HG03139 (cell line): ENCODE results near the gene PEPD.
A peak's percentile ranks its signal among the peaks of the same experiment; 100 is the strongest.

Experiments
- ATAC-seq: cut with Tn5 transposase; IDR thresholded peaks from one replicate; pipeline ENCODE4 v1.9.1; 2021; ENCODE audit not compliant: unreplicated experiment

PEPD gene

DNA sequence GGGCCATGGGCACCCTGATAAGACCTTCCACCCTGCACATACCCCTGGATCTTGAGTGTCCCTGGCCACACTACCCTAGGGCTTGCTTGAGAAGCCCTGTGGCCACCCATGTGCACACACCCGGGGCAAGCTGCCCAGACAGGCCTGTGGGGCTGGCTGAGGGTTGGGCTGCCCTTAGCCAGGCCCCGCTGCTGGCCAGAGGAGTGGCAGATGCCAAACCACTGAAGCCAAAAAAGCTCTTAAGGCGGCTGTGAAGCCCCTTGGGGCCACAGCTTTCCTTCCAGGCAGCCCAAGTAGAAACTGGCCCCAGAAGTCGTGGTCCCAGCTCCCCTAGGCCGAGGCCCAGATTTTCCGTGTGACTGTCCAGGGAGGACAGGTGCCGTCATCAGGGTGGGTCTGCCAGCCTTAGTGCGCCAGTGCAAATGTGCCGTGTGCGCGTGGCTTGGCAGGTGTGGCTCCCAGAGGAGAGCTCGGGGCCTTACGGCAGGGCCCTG lies 133.3 kb downstream of the PEPD start:
- no peak for ATAC-seq

DNA sequence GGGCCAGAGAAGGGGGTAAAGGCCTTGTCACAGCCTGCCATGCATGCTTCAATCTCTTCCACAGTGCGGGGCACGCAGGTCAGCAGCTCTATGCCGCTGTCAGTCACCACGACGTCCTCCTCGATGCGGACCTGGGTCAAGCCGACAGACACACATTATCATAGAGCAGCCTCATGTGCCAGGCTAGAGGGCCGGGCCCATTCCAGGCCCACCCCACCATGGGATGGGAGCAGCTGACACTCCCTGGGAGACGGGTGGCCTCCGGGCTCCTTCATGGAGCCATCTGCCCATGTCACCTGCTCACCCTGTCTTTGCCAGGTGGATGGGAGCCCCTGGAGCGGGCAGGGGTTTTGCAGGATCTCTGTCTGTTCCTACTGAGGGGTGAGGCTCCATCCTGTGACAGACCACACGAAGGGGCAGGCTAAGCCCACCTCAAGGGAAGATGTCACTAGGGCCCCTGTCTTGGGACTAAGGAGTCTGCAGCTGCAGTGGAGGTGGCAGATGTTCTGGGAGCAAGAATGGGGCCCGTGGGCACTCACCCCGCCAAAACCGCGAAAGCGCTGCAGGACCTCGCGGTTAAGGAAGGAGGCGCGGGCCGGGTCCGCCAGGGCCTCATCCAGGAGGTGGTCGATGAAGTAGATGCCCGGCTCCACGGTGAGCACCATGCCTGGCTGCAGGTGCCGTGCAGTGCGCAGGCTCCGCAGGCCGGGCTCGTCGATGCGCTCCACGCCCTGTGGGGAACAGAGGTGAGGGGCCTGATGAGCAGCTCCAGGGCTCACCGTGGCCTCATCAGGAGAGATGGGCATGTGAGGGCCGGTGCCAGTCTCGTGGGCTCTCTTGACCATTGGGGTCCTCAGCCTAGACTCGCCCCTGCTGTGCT lies 134.0 kb downstream of the PEPD start:
- no peak for ATAC-seq

DNA sequence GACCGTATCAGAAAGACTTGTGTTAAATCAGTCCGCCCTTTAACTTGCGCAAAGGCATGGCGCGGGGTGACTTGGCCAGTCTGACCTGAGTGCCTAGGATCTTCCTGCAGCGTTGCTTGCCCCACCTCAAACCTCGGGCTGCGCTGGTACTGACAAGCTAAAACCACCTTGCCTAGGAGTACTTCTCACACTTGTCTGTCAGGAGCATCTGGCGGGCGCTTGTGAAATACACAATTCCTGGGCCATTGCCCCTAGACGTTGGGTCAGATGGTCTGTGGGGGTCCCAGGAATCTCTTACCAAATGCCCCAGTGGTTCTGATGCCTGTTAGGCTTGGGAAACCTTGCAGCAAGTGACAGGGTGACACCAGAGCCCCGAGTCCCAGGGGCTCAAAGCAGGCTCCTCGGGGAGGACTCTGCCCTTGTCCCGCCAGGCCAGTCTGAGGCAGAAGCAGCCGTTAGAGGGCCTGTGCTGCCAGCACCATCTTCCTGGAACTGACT lies 135.2 kb downstream of the PEPD start:
- ATAC-seq, result no peak

DNA sequence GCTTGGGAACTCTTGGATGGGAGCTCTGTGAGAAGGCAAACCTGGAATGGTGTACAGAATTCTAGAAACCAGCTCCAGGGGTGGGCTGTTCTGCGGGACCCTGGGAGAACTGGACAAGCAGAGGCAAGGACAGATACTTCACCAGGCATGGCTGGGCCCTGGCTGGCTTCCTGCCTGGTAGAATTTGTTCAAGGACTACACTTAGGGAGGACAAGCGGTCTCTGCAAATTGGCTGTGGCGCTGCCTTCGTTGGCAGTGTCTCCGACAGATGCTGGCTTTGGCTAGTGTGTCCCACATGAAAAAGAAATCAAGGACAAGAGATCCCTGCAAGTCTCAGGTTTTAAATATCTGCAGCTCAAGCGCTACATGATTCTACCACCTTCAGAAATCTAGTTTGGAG lies 135.6 kb downstream of the PEPD start:
- no peak for ATAC-seq

DNA sequence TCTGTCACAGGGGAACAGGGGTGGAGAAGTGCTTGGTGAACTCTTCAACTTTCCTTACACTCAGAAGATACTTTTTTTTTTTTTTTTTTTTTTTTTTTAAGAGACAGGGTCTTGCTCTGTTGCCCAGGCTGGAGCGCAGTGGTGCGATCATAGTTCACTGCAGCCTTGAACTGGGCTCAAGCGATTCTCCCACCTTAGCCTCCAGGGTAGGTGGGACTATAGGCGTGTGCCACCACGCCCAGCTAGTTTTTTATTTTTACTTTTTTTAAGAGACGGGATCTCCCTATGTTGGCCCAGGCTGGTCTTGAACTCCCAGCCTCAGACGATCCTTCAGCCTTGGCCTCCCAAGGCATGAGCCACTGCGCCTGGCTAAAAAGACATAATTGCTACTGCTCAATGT lies 136.6 kb downstream of the PEPD start:
- no peak for ATAC-seq

DNA sequence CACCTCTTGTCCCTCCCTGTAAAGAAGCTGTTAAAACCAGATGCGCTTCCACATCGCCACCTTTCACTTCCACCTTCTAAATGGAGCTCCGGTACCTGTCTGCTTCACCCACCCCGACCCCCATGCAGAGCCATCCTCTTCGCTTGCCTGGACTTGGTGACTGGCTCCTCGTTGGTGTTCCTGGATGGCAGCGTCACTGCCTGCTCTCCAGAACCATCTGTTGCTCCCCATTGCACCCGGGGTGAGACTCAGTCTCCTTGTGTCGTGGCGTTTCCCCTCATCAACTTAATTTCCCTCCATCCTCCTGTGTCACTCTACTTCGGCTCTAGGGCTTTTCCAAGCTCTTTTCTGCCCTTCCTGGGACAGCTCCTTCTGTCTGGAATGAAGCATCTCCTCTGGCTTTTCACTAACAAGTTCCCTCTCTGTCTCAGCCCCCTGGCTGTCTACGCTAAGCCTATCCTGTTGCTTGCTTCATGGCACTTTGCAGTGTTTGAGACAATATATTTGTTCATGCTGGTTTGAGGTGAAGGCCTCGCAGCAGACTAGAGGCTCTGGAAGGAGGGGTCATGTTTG lies 137.8 kb downstream of the PEPD start:
- ATAC-seq, result no peak

DNA sequence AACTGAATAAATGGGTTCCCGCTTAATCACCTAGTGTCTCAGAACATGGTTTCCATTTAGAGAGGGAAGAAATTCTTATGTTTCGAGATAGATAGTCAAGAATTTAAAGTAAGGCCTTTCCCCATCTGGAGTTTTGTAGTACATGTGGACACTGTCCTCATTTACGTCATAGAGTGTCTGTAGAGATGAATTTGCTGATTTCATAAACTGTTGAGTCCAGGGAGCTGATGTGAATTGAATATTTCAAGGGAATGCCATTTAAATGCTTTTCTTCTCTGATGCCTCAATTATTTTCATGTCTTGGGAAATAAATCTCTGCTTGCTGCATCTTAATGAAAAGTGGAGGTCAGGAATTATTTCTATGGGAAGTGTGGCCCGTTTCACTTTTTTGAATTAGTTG lies 138.6 kb downstream of the PEPD start:
- no peak for ATAC-seq

DNA sequence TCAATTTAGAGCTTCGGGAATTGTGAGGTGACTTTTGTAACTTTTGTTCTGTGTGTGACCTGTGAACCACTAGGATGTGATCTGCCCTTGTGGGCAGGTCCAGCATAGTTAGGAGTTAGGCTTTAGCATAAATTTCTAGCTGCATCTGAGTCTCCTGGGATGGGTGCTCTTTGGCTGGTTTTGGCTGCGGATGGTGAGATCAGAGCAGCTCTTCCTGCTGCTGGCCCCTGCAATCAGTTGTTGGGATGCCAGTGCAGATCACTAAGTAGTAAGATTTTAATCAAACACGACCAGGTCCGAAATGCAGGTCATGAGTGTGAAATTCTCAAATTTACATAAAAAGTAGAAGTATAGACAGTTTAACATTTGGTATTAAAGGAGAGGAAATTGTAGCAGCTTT lies 139.6 kb downstream of the PEPD start:
- no peak for ATAC-seq

DNA sequence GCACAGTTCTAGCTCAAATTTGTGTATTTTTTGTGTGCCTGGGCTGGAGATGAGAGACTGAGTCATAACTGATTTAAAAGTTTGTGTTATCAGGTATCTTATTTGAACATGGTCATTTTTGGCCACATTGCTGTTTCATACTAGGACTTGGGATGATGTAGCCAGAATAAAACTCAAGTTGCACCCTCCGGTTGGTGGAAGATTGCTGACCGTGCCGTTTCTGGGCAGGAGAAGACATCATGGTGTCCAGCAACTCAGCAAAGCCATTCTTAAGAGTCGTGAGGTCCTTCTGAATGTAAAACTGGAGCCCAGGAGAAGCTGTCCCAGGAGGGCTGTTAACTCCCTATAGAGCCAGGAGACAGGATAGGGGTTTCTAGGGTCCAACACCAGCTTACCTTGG lies 140.5 kb downstream of the PEPD start:
- no peak for ATAC-seq

DNA sequence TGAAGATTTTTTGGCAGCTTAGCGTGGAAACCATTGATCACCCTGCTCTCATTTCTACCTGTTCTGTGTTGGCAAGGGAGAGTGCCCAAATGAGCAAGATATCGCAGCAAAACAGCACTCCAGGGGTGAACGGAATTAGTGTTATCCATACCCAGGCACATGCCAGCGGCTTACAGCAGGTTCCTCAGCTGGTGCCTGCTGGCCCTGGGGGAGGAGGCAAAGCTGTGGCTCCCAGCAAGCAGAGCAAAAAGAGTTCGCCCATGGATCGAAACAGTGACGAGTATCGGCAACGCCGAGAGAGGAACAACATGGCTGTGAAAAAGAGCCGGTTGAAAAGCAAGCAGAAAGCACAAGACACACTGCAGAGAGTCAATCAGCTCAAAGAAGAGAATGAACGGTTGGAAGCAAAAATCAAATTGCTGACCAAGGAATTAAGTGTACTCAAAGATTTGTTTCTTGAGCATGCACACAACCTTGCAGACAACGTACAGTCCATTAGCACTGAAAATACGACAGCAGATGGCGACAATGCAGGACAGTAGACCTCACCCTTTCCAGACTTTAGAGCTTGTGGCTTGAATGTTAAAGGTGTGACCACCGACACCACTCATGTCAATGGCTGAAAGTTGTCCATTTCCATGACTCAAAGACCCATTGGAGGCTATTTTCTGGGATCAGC lies 142.3 kb downstream of the PEPD start:
- no peak for ATAC-seq

DNA sequence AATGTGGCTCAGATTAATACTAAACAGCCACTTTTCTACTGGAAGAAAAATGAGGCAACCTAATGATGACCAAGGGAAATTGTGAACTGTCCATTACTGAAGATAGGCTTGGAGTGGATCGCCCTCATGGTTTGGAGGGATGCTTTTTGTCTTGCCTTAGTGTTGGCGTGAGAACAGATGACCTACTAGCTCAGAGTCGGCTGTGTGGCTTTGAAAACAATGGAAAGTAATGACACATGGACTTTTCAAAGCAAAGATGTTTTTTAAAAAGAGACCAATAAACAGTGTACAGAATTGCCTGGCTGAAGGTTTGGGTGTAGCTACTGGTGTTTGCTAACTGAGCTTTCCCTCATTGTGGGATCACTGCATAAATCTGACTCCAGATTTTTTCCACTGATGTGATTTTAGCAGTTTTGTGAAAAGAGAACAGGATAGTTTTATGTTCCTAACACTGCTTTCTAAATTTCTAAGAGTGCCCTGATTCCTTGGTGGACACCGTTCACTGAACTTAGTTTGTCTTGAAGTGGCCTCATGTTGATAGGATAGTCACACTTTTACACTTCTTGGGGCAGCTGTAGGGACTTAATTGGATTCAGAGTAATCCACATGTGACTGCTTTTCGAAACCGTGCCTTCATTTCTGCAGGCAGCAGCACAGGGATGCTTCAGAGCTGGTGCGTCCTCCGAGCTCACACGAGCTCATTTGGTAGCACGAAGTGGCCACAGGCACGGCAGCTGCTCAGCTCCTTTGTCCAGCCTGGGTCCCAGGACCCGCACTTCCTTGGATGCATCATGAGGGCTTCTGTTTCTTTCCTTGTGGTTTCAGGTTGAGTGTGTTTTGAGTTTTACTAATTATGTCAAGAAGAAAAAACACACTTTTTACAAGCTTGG lies 143.8 kb downstream of the PEPD start:
- ATAC-seq, result no peak

DNA sequence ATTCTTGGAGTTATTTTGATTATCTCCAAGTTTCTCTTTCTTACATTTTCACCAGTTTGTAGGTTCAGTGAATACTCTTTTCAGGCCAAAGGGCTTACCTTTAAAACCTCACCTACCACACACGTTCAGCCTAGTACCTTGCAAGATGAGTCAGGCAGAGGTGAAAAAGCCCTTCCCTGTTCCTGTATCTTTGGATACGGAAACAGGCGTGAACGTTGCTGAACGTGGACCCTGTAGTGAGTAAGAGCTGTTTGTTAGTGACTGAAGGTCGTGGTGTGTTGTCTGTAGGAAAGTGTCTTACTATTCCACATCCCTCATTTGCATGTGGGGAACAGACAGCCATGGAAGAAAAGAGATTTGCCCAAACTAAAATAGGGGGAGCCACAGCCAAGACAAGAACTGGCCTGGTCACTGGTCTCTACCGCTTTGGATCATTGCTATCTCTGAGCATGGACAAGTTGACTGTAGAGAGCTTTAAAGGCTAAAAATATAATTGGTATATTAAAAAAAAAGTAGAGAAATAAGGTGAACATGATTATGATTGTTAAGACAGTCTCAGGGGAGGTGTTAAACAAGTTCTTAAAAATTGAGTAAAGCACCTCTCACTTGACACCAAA lies 144.5 kb downstream of the PEPD start:
- no peak for ATAC-seq

DNA sequence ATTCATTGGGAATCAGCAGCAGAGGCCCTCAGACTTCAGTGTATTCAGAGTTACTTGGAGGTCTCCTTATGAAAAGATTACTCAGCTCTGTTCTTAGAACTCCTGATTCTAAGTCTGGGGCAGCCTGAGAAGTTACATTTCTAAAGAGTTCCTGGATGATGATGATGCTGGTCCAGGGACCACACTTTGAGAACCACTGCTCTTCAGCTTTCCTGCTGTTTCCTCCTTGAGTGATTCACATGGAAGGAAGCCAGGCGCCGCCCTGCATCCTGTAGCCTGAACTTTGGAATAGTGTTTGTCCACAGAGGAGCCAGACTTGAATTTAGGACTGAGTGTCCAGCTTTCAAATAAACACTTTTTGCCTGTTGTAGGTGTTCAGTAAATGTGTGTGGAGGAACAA lies 145.2 kb downstream of the PEPD start:
- no peak for ATAC-seq

DNA sequence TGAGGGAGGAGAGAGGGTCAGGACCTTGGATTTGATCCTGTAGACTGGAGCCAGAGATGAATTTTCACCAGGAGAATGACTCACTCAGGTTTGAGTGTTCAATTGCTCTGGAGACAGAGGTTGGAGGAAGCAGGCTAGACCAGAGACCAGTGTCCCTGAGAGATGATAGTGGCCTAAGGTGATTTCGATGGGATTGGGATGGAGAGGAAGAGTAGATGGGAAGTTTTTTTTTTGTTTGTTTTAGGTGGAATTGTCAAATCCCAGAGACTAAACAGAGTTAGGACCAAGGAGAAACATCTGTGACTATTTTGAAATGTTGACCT lies 145.8 kb downstream of the PEPD start:
- no peak for ATAC-seq

DNA sequence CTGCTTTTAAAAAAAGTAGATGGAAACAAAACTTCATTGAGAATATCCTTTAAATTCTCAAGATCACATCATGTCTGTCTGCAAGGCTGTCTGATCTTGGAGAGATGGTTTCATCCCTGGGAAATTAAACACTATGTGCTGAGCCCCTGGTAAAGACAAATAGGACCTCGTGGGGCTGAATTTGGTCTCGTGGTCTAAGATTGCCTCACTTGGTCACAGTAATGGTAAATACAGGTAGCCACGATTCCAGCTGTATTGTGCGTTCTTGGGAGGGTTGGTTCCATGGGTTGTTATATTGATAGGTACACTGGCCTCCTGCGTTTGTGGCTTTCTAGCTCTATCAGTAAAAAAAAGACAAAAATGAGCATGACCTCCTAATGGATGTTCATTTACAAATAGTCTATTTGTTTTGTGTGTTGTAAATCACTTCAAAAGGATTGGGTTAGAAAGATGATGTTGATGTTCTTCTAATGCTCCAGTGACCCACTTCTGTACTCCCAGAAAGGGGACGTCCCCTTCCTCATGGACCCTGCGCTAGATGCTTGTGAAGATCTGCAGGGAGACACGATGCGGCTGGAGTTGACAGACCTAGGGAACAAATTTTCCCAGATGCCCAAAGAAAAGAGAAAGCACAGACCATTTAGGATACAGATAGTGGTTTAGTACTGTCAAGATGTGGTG lies 146.3 kb downstream of the PEPD start:
- ATAC-seq, result no peak

DNA sequence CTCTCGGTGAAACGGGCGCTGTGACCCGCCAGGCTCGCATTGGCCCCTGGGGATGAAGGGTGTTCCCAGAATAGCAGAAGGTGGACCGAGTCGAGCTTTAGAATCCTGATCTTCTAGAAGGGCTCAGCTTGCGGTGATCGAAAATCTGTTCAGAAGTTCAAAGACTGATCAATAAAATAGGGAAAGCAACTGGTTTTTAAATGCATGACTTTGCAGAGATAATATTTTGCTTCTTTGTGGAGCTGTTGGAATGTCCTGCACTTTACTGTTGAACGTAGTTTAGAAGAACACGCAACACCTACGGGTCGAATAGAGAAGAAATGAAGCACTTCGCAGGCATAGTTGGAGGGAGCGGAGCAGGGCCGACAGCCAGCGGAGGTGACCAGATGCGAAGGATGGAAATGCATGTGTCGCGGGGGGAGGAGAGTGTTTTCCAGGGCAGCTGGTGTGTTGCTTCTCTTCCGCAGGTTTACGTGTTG lies 147.3 kb downstream of the PEPD start:
- no peak for ATAC-seq

DNA sequence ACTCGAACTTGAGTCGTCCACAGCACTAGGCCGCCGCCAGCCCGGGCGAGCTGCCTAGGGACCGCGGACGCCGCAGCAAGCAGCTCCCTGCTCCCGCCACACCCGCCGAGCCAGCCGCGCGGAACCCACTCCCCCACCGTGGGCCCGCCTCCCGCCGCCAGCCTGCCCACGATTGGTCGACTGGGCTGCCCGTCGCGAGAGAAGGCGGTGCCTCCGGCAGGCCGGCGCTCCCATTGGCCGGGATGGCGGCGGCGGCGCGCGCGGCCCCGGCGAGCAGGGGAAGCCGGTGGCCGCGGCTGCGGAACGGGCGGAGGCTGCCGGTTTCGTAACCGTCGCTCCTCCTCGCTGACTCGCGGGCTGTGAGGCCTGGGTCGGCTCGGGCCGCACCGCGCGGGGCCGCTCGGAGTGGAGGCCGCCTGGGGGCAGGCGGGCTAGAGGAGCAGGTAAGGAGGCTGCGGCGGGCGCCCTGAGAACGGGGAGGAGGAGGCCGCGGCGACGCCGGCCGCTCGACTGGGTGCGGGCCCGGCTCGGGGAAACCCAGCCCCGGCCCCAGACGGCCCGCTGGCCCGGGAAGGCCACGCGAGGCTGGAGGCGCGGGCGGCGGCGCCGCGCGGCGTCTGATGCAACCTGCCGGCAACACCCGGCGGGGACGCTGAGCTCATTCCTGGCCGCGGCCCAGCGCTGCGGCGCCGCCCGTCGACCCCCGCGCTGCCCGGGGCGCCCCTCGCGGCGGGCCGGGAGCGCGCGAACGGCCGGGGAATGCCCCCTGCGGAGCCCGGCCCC lies 147.9 kb downstream of the PEPD start, which contains the start of gene CEBPG:
CEBPG (plus strand) TSS at position 257 of the 783 bp plus-strand sequence. CDS start 5,531 bp downstream, outside the sequence.
- ATAC-seq, result peak; percentile 82

DNA sequence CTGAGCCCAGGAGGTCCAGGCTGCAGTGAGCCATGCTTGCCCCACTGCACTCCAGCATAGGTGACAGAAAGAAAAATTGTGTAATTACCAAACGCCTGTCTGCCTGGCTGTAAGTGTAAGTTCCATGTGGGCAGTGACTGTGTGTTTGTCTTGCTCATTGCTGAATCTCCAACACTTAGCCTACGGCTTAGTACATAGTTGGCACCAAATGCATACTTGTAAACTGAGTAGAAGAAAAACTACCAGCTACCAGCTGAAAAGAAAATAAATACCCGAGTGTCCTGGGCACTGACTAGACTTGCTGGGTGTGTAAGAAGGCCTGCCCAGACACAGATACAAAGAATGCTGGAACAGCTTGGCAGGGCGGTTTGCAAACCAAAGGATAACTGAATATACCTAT lies 150.8 kb downstream of the PEPD start:
- no peak for ATAC-seq
